Neural progenitor cell (in vitro differentiated cells): ENCODE measurements around the gene PITPNM1. TPM values are rescaled to one million over a fixed set of nuclear protein-coding genes. Genes with fewer than 3 reads are reported as not detected.
A peak's percentile ranks its signal among the peaks of the same experiment; 100 is the strongest.

Experiments
- DNase-seq: peaks from one replicate; pipeline ENCODE4 v3.0.0-alpha.2; 2016; ENCODE audit warnings: low spot score
- H2AFZ ChIP-seq: fragments of 200-600 bp; sonication (generic); replicated peaks from 2 replicates; pipeline ENCODE4 v1.6.1; 2016; ENCODE audit warnings: antibody characterized with exemption
- H3F3A ChIP-seq: fragments of 200-600 bp; sonication (generic); 2 replicates; pipeline ENCODE4 v1.6.1; 2016; ENCODE audit warnings: antibody characterized with exemption, low read depth
- H3K27ac ChIP-seq: fragments of 200-600 bp; sonication (generic); 2 replicates; pipeline ENCODE4 v1.5.1; 2016; ENCODE audit warnings: mild to moderate bottlenecking
- H3K27me3 ChIP-seq: fragments of 200-600 bp; sonication (generic); 2 replicates; pipeline ENCODE4 v1.6.1; 2016; ENCODE audit warnings: mild to moderate bottlenecking, moderate library complexity
- H3K36me3 ChIP-seq: fragments of 200-600 bp; sonication (generic); 2 replicates; pipeline ENCODE4 v1.5.1; 2016
- H3K4me1 ChIP-seq: fragments of 200-600 bp; sonication (generic); 2 replicates; pipeline ENCODE4 v1.6.1; 2016; ENCODE audit warnings: mixed run types
- H3K4me2 ChIP-seq: fragments of 200-600 bp; sonication (generic); 2 replicates; pipeline ENCODE4 v1.6.1; 2016
- H3K4me3 ChIP-seq: fragments of 200-600 bp; sonication (generic); 2 replicates; pipeline ENCODE4 v1.5.1; 2016
- H3K79me2 ChIP-seq: fragments of 200-600 bp; sonication (generic); 2 replicates; pipeline ENCODE4 v1.6.1; 2016; ENCODE audit warnings: low read depth
- H3K9ac ChIP-seq: fragments of 200-600 bp; sonication (generic); 2 replicates; pipeline ENCODE4 v1.6.1; 2016
- H3K9me3 ChIP-seq: fragments of 200-600 bp; sonication (generic); 2 replicates; pipeline ENCODE4 v1.5.1; 2016; ENCODE audit warnings: low read depth
- H4K20me1 ChIP-seq: fragments of 200-600 bp; sonication (generic); 2 replicates; pipeline ENCODE4 v1.6.1; 2016; ENCODE audit warnings: low read depth
- H3K27ac Mint-ChIP-seq: 3 replicates; pipeline ENCODE4 v1.8.0; 2021; ENCODE audit warnings: mixed read lengths
- H3K27me3 Mint-ChIP-seq: 2 replicates; pipeline ENCODE4 v1.8.0; 2022; ENCODE audit warnings: low read depth, mild to moderate bottlenecking, inconsistent platforms, moderate library complexity, mixed read lengths; ENCODE audit not compliant: insufficient read depth
- H3K36me3 Mint-ChIP-seq: 3 replicates; pipeline ENCODE4 v1.8.0; 2021; ENCODE audit warnings: mixed read lengths
- H3K4me1 Mint-ChIP-seq: 3 replicates; pipeline ENCODE4 v1.8.0; 2021; ENCODE audit warnings: mixed read lengths
- H3K4me3 Mint-ChIP-seq: 3 replicates; pipeline ENCODE4 v1.8.0; 2021; ENCODE audit warnings: mild to moderate bottlenecking, moderate library complexity, mixed read lengths
- H3K9me3 Mint-ChIP-seq: 3 replicates; pipeline ENCODE4 v1.8.0; 2020; ENCODE audit warnings: mixed read lengths
- CTCF ChIP-seq: fragments of 200-600 bp; sonication (generic); IDR thresholded peaks from 2 replicates; pipeline ENCODE4 v1.5.1; 2017; ENCODE audit warnings: antibody characterized with exemption, mild to moderate bottlenecking
- EZH2 ChIP-seq: fragments of 200-600 bp; sonication (generic); IDR thresholded peaks from 2 replicates; pipeline ENCODE4 v1.6.1; 2017; ENCODE audit warnings: antibody characterized with exemption, mild to moderate bottlenecking, moderate library complexity
- EZH2phosphoT487 ChIP-seq: fragments of 200-600 bp; sonication (generic); IDR thresholded peaks from 2 replicates; pipeline ENCODE4 v1.6.1; 2017; ENCODE audit warnings: antibody characterized with exemption
- total RNA-seq: library from RNA; depleted of rRNA; stranded (reverse); fragments of >200 nt; gene quantifications from 2 replicates; pipeline ENCODE4 v1.2.3, GENCODE V29; 2015; ENCODE audit warnings: low replicate concordance

PITPNM1 gene
- total RNA-seq, 1 donor from 2014 or later: 7.7 TPM

- Histone ChIP-seq H3F3A (no peaks in the 10 kb centered on the region), H3K79me2 (peaks cover 8% of the 10 kb centered on the region), H3K36me3 (no peaks in the 10 kb centered on the region), H3K27me3 (no peaks in the 10 kb centered on the region), H3K9ac (peak overlapping the region; percentile 49), H3K4me1 (peaks cover 6% of the 10 kb centered on the region), H4K20me1 (no peaks in the 10 kb centered on the region), H3K4me2 (peak overlapping the region; percentile 82), H3K4me3 (peak overlapping the region; percentile 64), H3K27ac (no peak overlapping the region), H2AFZ (no peak overlapping the region), H3K9me3 (no peaks in the 10 kb centered on the region)
- H3K27me3 Mint-ChIP-seq: peaks cover 3% of the 10 kb centered on the region
- TF ChIP-seq EZH2phosphoT487 (no peak), EZH2 (no peak), CTCF (no peak)
- DNase-seq: peak; percentile 90
- H3K9me3 Mint-ChIP-seq: no peaks in the 10 kb centered on the region
- H3K4me1 Mint-ChIP-seq: peaks cover 16% of the 10 kb centered on the region
- H3K27ac Mint-ChIP-seq: peak overlapping the region; percentile 88
- H3K36me3 Mint-ChIP-seq: no peaks in the 10 kb centered on the region
- peak overlapping the region; percentile 84 for H3K4me3 Mint-ChIP-seq
Measured at GRCh38 chr11:67464411-67465188, 40.6 kb downstream of the PITPNM1 start.

- H3K27ac ChIP-seq: no peak overlapping the region
- peaks cover 6% of the 10 kb centered on the region for H3K27me3 Mint-ChIP-seq
- H3K27me3 ChIP-seq: no peaks in the 10 kb centered on the region
Measured at GRCh38 chr11:67463680-67464410, 41.3 kb downstream of the PITPNM1 start.

GRCh38 chr11:67463186-67463585, 42.0 kb downstream of the PITPNM1 start:
- H3K27ac Mint-ChIP-seq: no peak overlapping the region
- Histone ChIP-seq H4K20me1 (no peaks in the 10 kb centered on the region), H3K36me3 (no peaks in the 10 kb centered on the region), H2AFZ (no peak overlapping the region), H3K9ac (no peak overlapping the region), H3K27ac (no peak overlapping the region), H3K4me2 (no peak overlapping the region), H3K4me3 (no peak overlapping the region), H3K4me1 (peaks cover 4% of the 10 kb centered on the region), H3K27me3 (no peaks in the 10 kb centered on the region), H3F3A (no peaks in the 10 kb centered on the region), H3K79me2 (peaks cover 8% of the 10 kb centered on the region), H3K9me3 (no peaks in the 10 kb centered on the region)
- H3K4me1 Mint-ChIP-seq: peaks cover 13% of the 10 kb centered on the region
- no peak overlapping the region for H3K4me3 Mint-ChIP-seq
- H3K27me3 Mint-ChIP-seq: peaks cover 5% of the 10 kb centered on the region
- no peak for DNase-seq
- no peaks in the 10 kb centered on the region for H3K36me3 Mint-ChIP-seq
- TF ChIP-seq EZH2phosphoT487 (no peak), EZH2 (no peak), CTCF (no peak)
- no peaks in the 10 kb centered on the region for H3K9me3 Mint-ChIP-seq

More at GRCh38 chr11:67463680-67464410, 41.3 kb downstream of the PITPNM1 start:
- no peaks in the 10 kb centered on the region for H4K20me1 ChIP-seq
- H3K9me3 ChIP-seq: no peaks in the 10 kb centered on the region
- no peak overlapping the region for H2AFZ ChIP-seq
- DNase-seq: no peak
- no peaks in the 10 kb centered on the region for H3K36me3 ChIP-seq
- peaks cover 16% of the 10 kb centered on the region for H3K4me1 Mint-ChIP-seq
- H3K4me2 ChIP-seq: peak overlapping the region; percentile 82
- H3K9ac ChIP-seq: no peak overlapping the region
- peak overlapping the region; percentile 64 for H3K4me3 ChIP-seq
- H3K27ac Mint-ChIP-seq: no peak overlapping the region
- peaks cover 8% of the 10 kb centered on the region for H3K79me2 ChIP-seq
- peak overlapping the region; percentile 84 for H3K4me3 Mint-ChIP-seq
- no peaks in the 10 kb centered on the region for H3K9me3 Mint-ChIP-seq
- no peaks in the 10 kb centered on the region for H3F3A ChIP-seq
- H3K4me1 ChIP-seq: peaks cover 6% of the 10 kb centered on the region
- H3K36me3 Mint-ChIP-seq: no peaks in the 10 kb centered on the region
- TF ChIP-seq EZH2phosphoT487: no peak
- no peak for TF ChIP-seq CTCF
